AG04449 (cell line): ENCODE results near the gene CALHM4.

Experiments
- CTCF ChIA-PET: fragments of 350-600 bp; formaldehyde crosslinking; extraction: SDS; loops from one replicate; lab custom pipeline; 2021; ENCODE audit warnings: antibody characterized with exemption; lab: Yijun Ruan, JAX
- POLR2A ChIA-PET: fragments of 400-600, 350-600 bp; formaldehyde crosslinking; extraction: SDS; loops from one replicate; lab custom pipeline; 2020; ENCODE audit warnings: antibody characterized with exemption, inconsistent platforms; lab: Yijun Ruan, JAX
- DNase-seq: peaks from one replicate; pipeline ENCODE4 v3.0.0-alpha.2; 2010; ENCODE audit warnings: low read depth, low spot score
- H3K4me3 ChIP-seq: 2 replicates; pipeline ENCODE4 v1.5.1; 2011; ENCODE audit warnings: low read depth, mild to moderate bottlenecking, control low read depth, low read length
- TF ChIP-seq, protein P1 (sequence below): IDR thresholded peaks from one replicate; pipeline ENCODE4 v1.5.1; 2011; ENCODE audit warnings: mild to moderate bottlenecking, moderate library complexity, low read length, control low read depth, inconsistent platforms; ENCODE audit not compliant: insufficient read depth; ENCODE audit errors: missing control alignments

Gene CALHM4, protein sequence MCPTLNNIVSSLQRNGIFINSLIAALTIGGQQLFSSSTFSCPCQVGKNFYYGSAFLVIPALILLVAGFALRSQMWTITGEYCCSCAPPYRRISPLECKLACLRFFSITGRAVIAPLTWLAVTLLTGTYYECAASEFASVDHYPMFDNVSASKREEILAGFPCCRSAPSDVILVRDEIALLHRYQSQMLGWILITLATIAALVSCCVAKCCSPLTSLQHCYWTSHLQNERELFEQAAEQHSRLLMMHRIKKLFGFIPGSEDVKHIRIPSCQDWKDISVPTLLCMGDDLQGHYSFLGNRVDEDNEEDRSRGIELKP

GRCh38 chr6:116553451-116553850 lies at the start of gene CALHM4:
Gene CALHM4, plus strand, starts transcription at chr6:116553751. Its CDS starts 43 bp downstream, at chr6:116553794.
- TF ChIP-seq, protein P1, sequence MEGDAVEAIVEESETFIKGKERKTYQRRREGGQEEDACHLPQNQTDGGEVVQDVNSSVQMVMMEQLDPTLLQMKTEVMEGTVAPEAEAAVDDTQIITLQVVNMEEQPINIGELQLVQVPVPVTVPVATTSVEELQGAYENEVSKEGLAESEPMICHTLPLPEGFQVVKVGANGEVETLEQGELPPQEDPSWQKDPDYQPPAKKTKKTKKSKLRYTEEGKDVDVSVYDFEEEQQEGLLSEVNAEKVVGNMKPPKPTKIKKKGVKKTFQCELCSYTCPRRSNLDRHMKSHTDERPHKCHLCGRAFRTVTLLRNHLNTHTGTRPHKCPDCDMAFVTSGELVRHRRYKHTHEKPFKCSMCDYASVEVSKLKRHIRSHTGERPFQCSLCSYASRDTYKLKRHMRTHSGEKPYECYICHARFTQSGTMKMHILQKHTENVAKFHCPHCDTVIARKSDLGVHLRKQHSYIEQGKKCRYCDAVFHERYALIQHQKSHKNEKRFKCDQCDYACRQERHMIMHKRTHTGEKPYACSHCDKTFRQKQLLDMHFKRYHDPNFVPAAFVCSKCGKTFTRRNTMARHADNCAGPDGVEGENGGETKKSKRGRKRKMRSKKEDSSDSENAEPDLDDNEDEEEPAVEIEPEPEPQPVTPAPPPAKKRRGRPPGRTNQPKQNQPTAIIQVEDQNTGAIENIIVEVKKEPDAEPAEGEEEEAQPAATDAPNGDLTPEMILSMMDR = no peak
- H3K4me3 ChIP-seq = no peak within 1 kb of the TSS
- POLR2A ChIA-PET = no interaction called here
- no peak for DNase-seq
- CTCF ChIA-PET = interaction anchor here (0.6 to 4.2 kb wide), 9 partner anchors 8 to 336 kb away, joined by 3 to 45 read pairs (median 4); partner anchors contain the start of genes CALHM5 and TSPYL1

GRCh38 chr6:116507324-116507723 lies 46.2 kb upstream of the CALHM4 start:
- ChIA-PET POLR2A (no interaction called here), CTCF (interaction anchor here (0.6 kb wide), 1 partner anchor 31 kb away, joined by 3 read pairs; no protein-coding TSS in a partner anchor)
- TF ChIP-seq, protein P1 = no peak
- no peak overlapping the region for H3K4me3 ChIP-seq
- no peak for DNase-seq

DNA sequence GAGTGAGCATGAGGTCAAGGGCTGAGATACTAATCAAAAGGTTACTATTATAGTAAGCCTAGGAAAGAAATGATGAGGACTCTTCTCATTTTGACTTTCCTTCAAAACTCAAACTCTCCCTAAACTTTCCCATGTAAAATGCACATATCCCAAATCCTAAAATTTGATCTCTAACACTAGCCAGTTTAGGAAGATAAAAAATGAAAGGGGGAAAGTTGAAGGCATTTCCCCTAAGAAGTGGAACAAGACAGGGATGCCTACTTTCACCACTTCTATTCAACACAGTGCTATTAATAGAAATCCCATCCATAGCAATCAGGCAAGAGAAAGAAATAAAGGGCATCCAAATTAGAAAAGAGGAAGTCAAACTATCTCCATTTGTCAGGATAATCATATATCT lies 45.0 kb upstream of the CALHM4 start:
- POLR2A ChIA-PET = no interaction called here
- TF ChIP-seq, protein P1 = no peak
- DNase-seq = no peak
- no peak overlapping the region for H3K4me3 ChIP-seq
- CTCF ChIA-PET = no interaction called here

DNA sequence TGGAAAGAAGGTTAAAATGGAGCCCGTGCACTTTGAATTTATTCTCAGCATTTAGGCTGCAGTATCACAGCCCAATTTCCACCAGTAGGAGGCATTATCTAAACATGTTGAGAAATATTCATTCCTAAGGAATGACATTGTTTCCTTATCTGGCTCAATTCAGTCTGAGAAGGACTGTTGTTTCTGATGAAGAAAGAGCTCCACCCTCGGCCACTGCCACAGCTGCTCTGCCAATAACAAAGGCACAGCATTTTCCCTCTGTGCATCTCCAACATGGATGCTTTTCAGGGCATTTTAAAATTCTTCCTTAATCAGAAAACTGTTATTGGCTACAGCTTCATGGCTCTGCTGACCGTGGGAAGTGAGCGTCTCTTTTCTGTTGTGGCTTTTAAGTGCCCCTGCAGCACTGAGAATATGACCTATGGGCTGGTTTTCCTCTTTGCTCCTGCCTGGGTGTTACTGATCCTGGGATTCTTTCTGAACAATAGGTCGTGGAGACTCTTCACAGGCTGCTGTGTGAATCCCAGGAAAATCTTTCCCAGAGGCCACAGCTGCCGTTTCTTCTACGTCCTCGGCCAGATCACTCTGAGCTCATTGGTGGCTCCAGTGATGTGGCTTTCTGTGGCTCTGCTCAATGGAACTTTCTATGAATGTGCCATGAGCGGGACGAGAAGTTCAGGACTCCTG lies 42.0 kb upstream of the CALHM4 start, which contains the start of gene CALHM5:
TSS of gene CALHM5 (plus strand) at position 216 of the 687 bp plus-strand sequence. CDS start at position 274, 58 bp downstream.
- DNase-seq = peak; percentile 46
- H3K4me3 ChIP-seq = peak within 1 kb of the TSS; percentile 59
- POLR2A ChIA-PET = no interaction called here
- CTCF ChIA-PET = interaction anchor here (0.7 to 6.2 kb wide), 43 partner anchors 8 to 243 kb away, joined by 3 to 61 read pairs (median 4); partner anchors contain the start of genes CALHM4, DSE and TSPYL1
- TF ChIP-seq, protein P1 = peak; percentile 53

DNA sequence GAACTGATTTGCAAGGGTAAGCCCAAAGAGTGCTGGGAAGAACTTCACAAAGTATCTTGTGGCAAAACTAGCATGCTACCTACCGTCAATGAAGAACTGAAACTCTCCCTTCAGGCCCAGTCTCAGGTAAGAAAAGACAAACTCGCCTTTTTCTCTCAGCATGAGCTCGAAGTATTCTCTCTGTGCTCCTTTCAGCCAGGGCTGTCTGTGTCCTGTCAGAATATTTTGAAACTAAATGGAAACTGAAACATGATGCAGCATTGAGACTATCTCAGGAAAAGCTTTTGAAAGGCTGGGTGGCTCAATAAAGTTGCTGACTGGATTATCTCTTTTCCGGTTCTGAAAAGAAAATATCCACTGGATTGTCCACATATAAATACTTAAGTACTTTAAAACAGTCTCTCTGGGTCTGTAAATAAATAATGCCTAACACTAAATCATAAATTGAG lies 41.4 kb upstream of the CALHM4 start:
- no peak for DNase-seq

More for the DNA sequence above, 41.4 kb upstream of the CALHM4 start:
- H3K4me3 ChIP-seq = peak overlapping the region; percentile 59
- CTCF ChIA-PET = interaction anchor here (0.7 to 6.2 kb wide), 43 partner anchors 8 to 243 kb away, joined by 3 to 61 read pairs (median 4); partner anchors contain the start of genes CALHM4, DSE and TSPYL1
- TF ChIP-seq, protein P1 = no peak
- POLR2A ChIA-PET = no interaction called here
